ENCODE results near the gene CELF4.

The CELF4 gene

DNA sequence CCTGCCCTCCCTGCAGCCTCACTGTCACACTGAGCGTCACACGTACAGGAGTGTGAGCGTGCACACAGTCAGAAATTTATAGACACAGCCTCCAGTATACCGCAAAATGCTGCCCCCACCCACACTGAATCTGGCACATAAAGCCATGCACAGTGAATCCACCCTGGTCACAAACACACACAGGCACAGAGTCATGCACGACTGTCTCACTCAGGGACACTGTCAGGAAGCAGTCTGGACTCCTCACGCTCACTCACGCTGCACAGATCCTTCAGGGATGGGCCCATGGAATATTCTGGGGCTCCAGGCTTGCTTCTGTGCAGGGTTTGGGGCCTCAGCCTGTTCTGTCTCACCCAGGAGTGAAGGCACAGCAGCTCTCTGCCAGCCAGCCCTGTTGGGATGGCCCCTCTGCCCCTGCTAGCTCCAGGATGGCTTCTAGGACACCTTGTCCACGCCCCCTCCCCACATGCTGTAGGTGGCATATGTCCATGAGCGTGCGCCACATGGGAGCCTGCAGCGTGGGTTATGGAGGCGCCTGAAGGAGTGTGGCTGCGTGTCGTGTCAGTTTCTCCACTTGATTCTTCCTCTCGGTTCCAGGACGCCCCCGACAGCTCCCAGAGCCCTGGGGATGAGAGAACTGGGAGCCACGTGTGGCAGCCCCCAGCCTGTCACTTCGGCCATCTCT lies 175.8 kb downstream of the CELF4 start:
- Mint-ChIP-seq H3K27me3 (ENCODE audit: low read depth) (peaks cover 19% of the 10 kb centered on the region), H3K4me1 (ENCODE audit: low read depth) (no peaks in the 10 kb centered on the region), H3K9me3 (no peaks in the 10 kb centered on the region), H3K4me3 (no peak overlapping the region), H3K27ac (no peak overlapping the region), H3K36me3 (ENCODE audit: low read depth) (no peaks in the 10 kb centered on the region)

DNA sequence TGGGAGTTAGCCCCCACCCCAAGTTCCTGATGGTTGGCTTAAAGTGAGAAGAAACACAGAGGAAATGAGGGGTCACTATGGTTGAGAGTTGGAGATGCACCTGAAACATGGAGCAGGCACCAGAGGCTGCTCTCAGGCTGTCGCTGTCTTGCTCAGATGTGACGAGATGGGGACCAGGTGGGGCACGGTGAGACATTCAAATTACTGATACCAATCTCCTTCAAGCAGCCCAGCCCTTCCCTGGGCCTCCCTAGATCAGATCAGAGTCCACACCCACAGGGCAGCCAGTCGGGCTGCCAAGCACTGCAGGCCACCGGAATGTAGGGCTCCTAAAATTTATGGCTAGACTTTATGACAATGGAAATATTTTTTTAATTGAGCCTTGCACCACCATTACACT lies 176.6 kb downstream of the CELF4 start:
- Mint-ChIP-seq H3K9me3 (no peaks in the 10 kb centered on the region), H3K27ac (no peak overlapping the region), H3K4me1 (ENCODE audit: low read depth) (no peaks in the 10 kb centered on the region), H3K36me3 (ENCODE audit: low read depth) (no peaks in the 10 kb centered on the region), H3K27me3 (ENCODE audit: low read depth) (peaks cover 14% of the 10 kb centered on the region), H3K4me3 (no peak overlapping the region)

DNA sequence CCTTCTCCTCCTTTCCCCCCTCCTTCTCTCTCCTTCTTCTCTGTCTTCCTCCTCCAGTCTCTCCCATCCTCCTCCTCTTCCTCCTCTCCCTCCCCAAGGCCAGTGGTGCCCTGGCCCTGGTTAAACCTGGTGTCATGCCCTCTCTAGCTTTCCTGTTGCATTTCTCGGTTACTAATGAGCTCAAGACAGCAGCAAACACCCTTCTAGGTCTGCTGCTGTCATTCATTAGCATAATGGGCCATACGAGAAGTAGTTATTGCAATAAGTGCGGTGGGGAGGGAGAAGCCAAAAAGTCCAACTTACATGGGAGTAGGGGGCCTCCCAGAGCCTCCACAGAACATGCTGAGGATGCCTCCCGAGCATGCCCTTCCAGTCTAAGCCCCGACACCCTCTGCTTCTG lies 177.2 kb downstream of the CELF4 start:
- H3K9me3 Mint-ChIP-seq = no peaks in the 10 kb centered on the region
- H3K4me3 Mint-ChIP-seq = no peak overlapping the region
- H3K36me3 Mint-ChIP-seq (ENCODE audit: low read depth) = no peaks in the 10 kb centered on the region
- H3K27ac Mint-ChIP-seq = no peak overlapping the region
- H3K4me1 Mint-ChIP-seq (ENCODE audit: low read depth) = no peaks in the 10 kb centered on the region
- H3K27me3 Mint-ChIP-seq (ENCODE audit: low read depth) = peaks cover 11% of the 10 kb centered on the region

DNA sequence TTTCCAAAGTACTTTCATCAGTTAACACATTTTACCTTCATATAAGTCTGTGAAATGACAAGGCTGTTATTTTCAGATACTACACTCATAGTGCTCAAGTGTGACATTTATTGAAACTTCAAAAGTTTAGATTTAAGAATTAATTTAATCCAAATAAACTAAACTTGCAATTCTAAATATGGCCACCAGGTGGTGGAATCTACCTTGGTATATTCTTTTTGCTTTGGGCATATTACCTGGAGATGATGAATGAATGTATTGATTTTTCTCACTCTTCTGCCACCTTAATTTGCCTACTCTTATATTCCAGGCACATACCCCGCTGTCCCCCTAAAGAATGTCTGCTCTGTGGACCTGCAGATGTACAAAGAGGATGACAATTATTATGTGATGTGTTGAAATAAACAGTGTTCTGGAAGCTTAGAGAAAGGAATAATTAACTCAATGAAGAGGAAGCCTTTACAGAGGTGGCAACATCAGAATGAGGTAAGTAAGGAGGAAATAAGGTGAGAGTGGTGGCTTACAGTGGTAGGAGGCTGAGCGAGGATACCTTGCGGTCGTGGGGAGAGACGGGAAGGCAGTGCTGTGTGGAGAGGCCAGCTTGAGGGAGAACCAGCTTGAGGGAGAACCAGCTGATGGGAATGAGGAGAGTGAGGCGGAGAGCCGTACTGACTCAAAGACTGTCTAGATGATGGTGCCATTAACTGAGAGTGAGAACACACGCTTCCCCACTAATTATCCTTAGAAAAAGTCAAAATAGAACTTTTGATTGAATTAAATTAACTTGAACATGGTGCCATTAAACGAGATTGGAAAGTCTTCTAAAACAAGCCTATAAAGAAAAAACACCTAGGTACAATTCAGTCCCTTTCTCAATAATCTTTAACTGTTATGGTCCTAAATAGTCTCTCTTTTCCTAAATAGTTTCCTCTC lies 179.5 kb downstream of the CELF4 start:
- H3K36me3 Mint-ChIP-seq (ENCODE audit: low read depth) = no peaks in the 10 kb centered on the region
- no peaks in the 10 kb centered on the region for H3K27me3 Mint-ChIP-seq (ENCODE audit: low read depth)
- H3K4me3 Mint-ChIP-seq = no peak overlapping the region
- H3K4me1 Mint-ChIP-seq (ENCODE audit: low read depth) = no peaks in the 10 kb centered on the region
- no peak overlapping the region for H3K27ac Mint-ChIP-seq
- H3K9me3 Mint-ChIP-seq = no peaks in the 10 kb centered on the region

DNA sequence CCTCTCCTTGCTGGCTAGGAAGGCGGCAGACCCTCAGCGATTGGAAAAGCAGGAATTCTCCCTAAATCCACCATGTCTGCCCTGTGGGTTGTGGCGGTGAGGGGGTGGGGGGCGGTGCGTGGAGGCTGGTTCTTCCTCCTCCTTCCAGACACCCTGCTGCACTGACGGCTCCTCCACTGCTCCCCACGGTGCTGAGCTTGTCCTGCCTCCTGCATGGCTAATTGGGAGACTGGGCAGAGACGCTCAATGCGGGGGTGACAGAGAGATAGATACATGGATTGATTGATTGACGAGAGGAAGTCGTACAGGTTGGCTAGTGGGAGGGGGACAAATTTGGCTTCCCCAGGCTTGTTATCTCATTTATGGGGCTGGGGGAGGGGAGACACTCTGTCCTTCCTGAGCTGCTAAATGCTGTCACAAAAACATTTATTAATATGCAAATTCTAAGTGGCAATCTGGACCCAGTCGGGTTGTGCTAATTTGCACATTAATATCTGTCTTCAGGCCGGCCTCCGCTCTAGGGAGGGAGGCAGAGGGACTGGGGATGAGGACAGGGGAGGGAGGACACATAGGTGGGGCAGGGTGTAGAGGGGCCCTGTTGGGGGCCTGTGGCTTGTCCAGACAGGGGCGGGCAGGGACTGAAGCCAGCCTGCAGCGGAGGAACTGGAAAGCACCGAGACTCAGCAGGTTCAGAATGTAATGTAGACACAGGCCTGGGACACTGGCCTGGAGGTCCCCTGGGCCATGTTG lies 181.6 kb downstream of the CELF4 start:
- Mint-ChIP-seq H3K4me3 (no peak overlapping the region), H3K4me1 (ENCODE audit: low read depth) (no peaks in the 10 kb centered on the region), H3K27me3 (ENCODE audit: low read depth) (peaks cover 4% of the 10 kb centered on the region), H3K9me3 (no peaks in the 10 kb centered on the region), H3K36me3 (ENCODE audit: low read depth) (no peaks in the 10 kb centered on the region), H3K27ac (no peak overlapping the region)

DNA sequence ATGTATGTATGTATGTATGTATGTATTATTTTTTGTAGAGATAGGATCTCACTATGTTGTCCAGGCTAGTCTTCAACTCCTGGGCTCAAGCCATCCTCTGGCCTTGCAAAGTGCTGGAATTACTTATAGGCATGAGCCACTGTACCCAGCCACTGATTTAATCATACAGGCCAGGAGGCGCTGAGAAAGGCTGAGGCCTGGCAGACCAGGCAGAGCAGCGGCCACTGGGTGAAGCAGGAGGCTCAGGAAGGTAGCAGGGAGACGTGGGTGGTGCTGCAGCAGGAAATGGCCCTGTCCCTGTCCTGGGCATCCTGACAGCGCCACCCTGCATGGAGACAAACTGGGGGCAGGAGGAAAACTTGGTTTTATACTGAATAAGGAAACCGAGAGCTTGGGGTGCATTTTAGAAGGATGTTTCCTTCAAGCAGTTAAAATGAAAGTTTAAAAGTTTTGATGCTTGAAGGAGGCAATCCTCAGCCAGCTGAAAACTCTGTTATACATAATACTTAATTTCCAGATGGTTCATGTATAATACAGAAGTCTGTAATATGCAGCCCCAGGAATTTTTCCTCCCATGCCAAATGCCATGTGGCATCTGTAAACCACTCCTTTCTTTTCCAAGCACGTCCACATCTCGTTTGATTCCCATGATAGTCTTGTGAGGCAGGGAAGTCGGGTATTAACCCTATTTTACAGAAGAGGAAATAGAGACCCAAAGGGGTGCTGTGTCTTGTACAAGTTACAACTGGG lies 182.4 kb downstream of the CELF4 start:
- no peaks in the 10 kb centered on the region for H3K9me3 Mint-ChIP-seq
- no peak overlapping the region for H3K4me3 Mint-ChIP-seq
- H3K27ac Mint-ChIP-seq = no peak overlapping the region
- H3K27me3 Mint-ChIP-seq (ENCODE audit: low read depth) = peaks cover 4% of the 10 kb centered on the region
- H3K36me3 Mint-ChIP-seq (ENCODE audit: low read depth) = no peaks in the 10 kb centered on the region
- no peaks in the 10 kb centered on the region for H3K4me1 Mint-ChIP-seq (ENCODE audit: low read depth)

DNA sequence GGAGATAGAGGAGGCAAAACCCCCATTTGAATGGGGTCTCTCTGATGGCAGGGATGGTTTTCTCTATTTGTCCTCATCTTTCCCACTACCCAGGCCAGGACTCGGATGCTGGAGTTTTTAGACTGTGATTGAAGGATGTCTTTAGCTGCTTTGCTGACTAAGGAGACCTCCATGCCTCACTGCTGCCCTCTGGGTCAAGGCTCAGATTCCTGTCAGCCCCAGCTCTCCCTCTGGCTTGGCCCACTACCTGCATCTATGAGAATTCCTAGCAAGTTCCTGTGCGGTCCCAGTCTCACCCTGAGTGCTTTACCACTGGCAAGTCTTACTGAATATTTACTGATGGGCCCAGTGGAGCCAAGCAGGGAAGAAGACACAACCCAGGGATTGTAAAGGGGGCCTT lies 184.0 kb downstream of the CELF4 start:
- no peaks in the 10 kb centered on the region for H3K36me3 Mint-ChIP-seq (ENCODE audit: low read depth)
- H3K27me3 Mint-ChIP-seq (ENCODE audit: low read depth) = peaks cover 4% of the 10 kb centered on the region
- H3K9me3 Mint-ChIP-seq = no peaks in the 10 kb centered on the region
- no peak overlapping the region for H3K4me3 Mint-ChIP-seq
- no peak overlapping the region for H3K27ac Mint-ChIP-seq
- H3K4me1 Mint-ChIP-seq (ENCODE audit: low read depth) = no peaks in the 10 kb centered on the region

DNA sequence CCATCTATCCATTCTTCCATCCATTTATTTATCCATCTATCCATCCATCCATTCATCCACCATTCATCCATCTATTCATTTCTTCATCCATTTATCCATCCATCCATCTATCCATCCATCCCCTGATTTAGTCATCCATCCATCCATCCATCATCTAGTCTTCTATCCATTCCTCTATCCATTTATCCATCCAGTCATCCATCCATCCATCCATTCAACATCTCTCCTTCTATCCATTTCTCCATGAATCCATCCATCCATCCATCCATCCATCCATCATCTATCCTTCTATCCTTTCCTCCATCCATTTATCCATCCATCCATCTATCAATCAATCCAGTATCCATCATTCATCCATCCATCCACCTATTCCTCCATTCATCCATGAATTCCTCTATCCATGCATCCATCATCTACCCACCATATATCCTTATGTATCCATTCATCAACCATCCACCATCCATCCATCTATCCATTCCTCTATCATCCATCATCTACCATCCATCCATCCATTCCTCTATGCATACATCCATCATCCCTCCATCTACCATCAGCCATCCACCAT lies 185.0 kb downstream of the CELF4 start:
- Mint-ChIP-seq H3K36me3 (ENCODE audit: low read depth) (no peaks in the 10 kb centered on the region), H3K9me3 (no peaks in the 10 kb centered on the region), H3K27ac (no peak overlapping the region), H3K4me1 (ENCODE audit: low read depth) (no peaks in the 10 kb centered on the region), H3K4me3 (no peak overlapping the region), H3K27me3 (ENCODE audit: low read depth) (peaks cover 4% of the 10 kb centered on the region)

DNA sequence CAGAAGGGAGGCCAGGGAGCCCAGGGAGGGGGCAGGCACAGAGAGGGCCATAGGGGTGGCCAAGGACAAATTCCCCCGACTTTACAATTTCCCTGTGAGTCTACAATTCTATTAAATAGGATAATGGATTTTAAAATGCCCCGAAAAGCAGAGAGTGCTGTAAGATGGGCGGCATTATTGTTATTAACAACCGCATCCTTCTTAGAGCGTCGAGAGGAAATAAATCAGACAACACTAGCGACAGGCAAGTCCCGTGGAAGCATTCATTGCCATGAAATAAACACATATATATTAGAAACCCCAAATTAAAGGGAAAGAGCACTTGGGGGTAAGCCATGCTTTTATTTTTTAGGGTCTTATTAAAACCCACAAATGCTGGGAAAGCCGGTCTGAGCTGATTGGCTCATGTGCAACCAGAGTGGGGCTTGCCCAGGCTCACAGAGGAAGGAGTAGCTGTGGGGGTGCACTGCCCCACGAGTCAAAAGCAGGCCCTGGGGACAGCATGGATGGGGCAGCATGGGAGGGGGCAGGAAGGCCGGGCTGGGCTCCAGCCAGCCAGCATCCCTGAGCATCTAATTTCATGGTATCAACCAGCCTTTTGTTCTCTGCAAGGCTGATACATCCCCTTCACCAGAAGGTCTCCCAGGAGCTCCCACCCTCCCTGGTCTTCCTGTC lies 187.1 kb downstream of the CELF4 start:
- H3K9me3 Mint-ChIP-seq = no peaks in the 10 kb centered on the region
- H3K36me3 Mint-ChIP-seq (ENCODE audit: low read depth) = no peaks in the 10 kb centered on the region
- no peak overlapping the region for H3K27ac Mint-ChIP-seq
- no peak overlapping the region for H3K4me3 Mint-ChIP-seq
- no peaks in the 10 kb centered on the region for H3K4me1 Mint-ChIP-seq (ENCODE audit: low read depth)
- peaks cover 4% of the 10 kb centered on the region for H3K27me3 Mint-ChIP-seq (ENCODE audit: low read depth)

DNA sequence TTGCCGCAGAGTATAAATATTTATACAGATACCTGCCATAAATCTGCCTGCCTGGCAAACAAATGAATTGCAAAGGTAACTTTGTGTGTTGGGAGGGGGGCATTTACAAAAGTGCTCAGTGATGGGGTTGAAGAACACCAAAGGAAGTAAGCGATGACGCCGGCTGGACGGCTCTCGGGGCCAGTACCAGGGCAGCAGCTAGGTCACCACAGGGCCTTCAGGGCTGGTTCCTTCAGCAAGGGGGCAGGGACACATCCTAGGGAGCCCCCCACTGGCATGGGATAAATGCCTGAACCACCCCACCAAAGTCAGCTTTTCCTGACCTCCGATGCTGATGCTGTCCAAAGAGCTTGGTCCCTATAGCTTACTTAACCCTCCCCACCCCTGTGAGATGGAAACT lies 190.4 kb downstream of the CELF4 start:
- Mint-ChIP-seq H3K27ac (no peak overlapping the region), H3K27me3 (ENCODE audit: low read depth) (no peaks in the 10 kb centered on the region), H3K36me3 (ENCODE audit: low read depth) (no peaks in the 10 kb centered on the region), H3K9me3 (no peaks in the 10 kb centered on the region), H3K4me1 (ENCODE audit: low read depth) (no peaks in the 10 kb centered on the region), H3K4me3 (no peak overlapping the region)

DNA sequence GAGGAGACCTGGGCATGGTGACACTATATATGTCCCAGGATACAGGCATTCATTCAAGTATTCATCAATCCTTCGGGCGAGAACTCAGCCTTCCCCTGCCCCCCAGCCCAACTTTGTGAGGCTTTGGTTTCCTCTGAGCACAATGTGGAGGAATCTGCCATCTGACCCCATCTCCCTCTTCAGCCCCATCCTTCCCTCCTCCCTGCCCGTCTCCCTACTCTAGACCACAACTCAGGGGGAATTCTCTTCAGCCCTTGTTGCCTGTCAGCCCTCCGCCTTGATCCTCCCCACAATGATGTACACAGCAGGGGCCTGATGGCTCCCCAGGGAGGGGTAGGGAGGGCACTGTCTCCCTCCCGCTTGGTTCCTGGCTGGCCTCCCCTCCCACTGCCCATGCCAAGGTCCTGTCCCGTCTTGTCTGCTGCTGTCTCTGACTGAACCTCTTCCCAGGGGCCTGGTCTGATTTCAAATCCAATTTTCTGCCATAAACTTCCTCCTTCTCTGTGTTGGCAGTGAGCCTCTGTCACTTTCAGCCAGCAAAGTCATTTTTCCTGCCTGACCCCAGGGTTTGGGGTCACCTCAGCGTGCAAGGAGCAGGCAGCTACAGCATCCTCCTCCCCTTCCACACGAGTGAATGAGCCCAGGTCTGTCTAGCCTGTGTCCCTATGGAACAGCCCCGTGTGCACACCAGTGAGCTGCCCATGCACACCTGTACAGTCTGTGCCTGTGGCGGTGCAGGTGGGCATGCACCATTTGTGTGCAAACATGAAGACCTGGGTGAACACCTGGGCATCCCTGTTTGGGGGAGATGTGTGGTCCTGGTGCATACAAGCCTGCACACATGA lies 197.3 kb downstream of the CELF4 start:
- H3K4me3 Mint-ChIP-seq = no peak overlapping the region
- no peaks in the 10 kb centered on the region for H3K4me1 Mint-ChIP-seq (ENCODE audit: low read depth)
- peaks cover 8% of the 10 kb centered on the region for H3K27me3 Mint-ChIP-seq (ENCODE audit: low read depth)
- no peaks in the 10 kb centered on the region for H3K9me3 Mint-ChIP-seq
- no peak overlapping the region for H3K27ac Mint-ChIP-seq
- no peaks in the 10 kb centered on the region for H3K36me3 Mint-ChIP-seq (ENCODE audit: low read depth)

DNA sequence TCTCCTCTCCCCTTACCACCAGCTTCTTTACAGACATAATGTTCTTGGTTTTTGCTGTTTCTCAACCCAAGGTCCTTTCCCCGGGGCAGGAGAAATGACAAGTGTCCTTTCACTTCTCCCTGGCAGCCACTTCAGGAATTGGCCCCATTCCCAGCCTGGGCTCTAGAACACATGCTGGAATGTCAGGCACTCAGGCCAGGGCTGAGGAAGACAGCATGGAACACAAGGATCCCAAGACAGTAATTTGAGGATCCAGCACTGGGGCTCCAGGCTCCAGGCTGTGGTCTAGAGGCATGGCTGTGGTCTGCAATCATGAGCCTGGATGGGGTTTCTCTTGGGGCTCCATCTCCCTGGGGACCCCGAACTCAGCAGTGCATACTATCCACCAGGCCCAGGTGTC lies 201.4 kb downstream of the CELF4 start:
- H3K4me3 Mint-ChIP-seq = no peak overlapping the region
- H3K9me3 Mint-ChIP-seq = no peaks in the 10 kb centered on the region
- H3K4me1 Mint-ChIP-seq (ENCODE audit: low read depth) = no peaks in the 10 kb centered on the region
- H3K27ac Mint-ChIP-seq = no peak overlapping the region
- peaks cover 28% of the 10 kb centered on the region for H3K27me3 Mint-ChIP-seq (ENCODE audit: low read depth)
- H3K36me3 Mint-ChIP-seq (ENCODE audit: low read depth) = no peaks in the 10 kb centered on the region
